Measurements from ENCODE around the gene PPP1R15B. TPM values are rescaled to one million over a fixed set of nuclear protein-coding genes. Genes with fewer than 3 reads are reported as not detected.

The PPP1R15B gene
- total and polyA plus RNA-seq, 10 of the 15 experiments (the other 5 are each of a cell fraction or from before 2014, with no cell fraction given) = 13.9 to 38.1 (median 26.5) TPM

DNA sequence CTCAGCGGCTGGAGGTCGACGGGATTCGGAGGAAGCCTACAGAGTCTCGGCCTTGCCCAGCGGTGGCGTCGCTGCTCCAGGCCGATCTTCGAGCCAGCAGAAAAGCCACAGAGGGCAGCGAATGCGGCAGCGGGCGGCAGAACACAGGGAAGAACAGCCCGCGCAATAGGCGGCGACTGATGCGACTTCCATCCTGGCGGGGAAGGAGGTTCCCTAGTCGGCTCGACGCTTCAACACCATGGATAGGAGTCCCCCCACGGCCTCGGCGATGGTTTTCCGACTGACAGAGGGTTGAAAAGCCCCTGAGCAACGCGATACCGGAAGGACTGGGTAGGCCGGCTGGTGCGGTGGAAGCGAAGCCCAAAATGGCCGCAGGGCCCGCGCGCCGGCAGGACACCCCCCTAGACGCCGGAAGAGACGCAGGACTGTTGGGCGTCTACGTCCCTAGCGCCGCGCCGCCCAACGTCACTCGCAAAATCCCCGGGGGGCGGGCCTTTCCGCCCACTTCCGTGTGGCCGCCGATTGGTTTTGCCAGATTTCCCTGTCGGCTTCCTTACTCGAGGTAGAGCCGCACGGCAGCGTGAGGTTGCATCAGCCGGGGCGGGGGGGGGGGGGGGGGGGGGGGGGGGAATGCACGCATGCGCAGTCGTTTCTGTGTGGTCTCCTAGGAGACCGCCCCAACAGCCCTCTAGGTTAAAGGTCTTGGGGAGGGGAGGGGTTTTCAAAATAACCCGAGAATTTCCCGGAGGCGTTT lies at the start of gene PPP1R15B (continued):
- TF ChIP-seq, protein P1, sequence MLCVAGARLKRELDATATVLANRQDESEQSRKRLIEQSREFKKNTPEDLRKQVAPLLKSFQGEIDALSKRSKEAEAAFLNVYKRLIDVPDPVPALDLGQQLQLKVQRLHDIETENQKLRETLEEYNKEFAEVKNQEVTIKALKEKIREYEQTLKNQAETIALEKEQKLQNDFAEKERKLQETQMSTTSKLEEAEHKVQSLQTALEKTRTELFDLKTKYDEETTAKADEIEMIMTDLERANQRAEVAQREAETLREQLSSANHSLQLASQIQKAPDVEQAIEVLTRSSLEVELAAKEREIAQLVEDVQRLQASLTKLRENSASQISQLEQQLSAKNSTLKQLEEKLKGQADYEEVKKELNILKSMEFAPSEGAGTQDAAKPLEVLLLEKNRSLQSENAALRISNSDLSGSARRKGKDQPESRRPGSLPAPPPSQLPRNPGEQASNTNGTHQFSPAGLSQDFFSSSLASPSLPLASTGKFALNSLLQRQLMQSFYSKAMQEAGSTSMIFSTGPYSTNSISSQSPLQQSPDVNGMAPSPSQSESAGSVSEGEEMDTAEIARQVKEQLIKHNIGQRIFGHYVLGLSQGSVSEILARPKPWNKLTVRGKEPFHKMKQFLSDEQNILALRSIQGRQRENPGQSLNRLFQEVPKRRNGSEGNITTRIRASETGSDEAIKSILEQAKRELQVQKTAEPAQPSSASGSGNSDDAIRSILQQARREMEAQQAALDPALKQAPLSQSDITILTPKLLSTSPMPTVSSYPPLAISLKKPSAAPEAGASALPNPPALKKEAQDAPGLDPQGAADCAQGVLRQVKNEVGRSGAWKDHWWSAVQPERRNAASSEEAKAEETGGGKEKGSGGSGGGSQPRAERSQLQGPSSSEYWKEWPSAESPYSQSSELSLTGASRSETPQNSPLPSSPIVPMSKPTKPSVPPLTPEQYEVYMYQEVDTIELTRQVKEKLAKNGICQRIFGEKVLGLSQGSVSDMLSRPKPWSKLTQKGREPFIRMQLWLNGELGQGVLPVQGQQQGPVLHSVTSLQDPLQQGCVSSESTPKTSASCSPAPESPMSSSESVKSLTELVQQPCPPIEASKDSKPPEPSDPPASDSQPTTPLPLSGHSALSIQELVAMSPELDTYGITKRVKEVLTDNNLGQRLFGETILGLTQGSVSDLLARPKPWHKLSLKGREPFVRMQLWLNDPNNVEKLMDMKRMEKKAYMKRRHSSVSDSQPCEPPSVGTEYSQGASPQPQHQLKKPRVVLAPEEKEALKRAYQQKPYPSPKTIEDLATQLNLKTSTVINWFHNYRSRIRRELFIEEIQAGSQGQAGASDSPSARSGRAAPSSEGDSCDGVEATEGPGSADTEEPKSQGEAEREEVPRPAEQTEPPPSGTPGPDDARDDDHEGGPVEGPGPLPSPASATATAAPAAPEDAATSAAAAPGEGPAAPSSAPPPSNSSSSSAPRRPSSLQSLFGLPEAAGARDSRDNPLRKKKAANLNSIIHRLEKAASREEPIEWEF (IDR thresholded peaks at IDR 0.05; ENCODE audit: insufficient replicate concordance, low read depth, low read length) = no peak
- TF ChIP-seq BACH1 (IDR thresholded peaks at IDR 0.05; ENCODE audit: borderline replicate concordance) = peak; percentile 65; the same call in 1 of the 2 replicates
- TF ChIP-seq BCL11A (IDR thresholded peaks at IDR 0.05; ENCODE audit: low read depth, low read length) = no peak
- no peak for TF ChIP-seq GATAD2B (conservative IDR thresholded peaks at IDR 0.05; ENCODE audit: low read depth)
- TF ChIP-seq TARDBP (IDR thresholded peaks at IDR 0.05; ENCODE audit: borderline replicate concordance) = no peak
- no peak for TF ChIP-seq SUPT20H (IDR thresholded peaks at IDR 0.05; ENCODE audit: borderline replicate concordance, control insufficient read depth, low read depth, low read length)

DNA sequence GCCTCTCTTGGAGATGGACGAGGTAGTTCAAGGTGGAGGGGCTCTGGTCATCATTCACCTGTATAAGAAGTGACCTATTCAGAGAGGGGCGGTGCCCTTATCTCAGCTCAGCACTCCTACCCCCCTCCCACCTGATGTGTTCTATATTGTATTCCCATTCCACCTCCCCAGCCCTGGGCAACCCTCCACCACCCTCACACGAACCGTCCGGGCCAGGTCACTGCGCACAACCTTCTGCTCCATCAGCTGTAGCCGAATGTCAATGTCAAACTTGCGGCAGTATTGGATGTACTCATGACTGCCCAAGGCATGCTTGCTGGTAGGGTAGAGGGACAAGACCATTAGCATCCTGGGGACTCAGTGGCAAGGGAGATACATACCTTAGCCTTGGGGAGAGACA lies 48.7 kb upstream of the PPP1R15B start:
- FAIRE-seq (no peak), DNase-seq (ENCODE audit: low read depth, low spot score) (no peak), ATAC-seq (no peak)
- Histone ChIP-seq H3K4me2 (ENCODE audit: control insufficient read depth, insufficient read depth) (no peak overlapping the region), H3K36me3 (ENCODE audit: control insufficient read depth in 2 of 2, insufficient read depth in 2 of 2, low read length in 1 of 2) (peaks cover 8% of the 10 kb centered on the region in 2 experiments), H3K4me3 (no peak overlapping the region), H3K4me1 (ENCODE audit: control insufficient read depth, insufficient read depth, low read length) (peaks cover 41% of the 10 kb centered on the region), H4K20me1 (ENCODE audit: control insufficient read depth, insufficient read depth) (no peaks in the 10 kb centered on the region), H3K27me3 (replicated peaks in 1 of 2; ENCODE audit: control insufficient read depth in 2 of 2, insufficient read depth in 2 of 2, low read length in 1 of 2) (no peaks in the 10 kb centered on the region), H3K9me3 (replicated peaks; ENCODE audit: control insufficient read depth, insufficient read depth, low read length) (no peaks in the 10 kb centered on the region), H3K9ac (ENCODE audit: control insufficient read depth, insufficient read depth, low read length) (no peak overlapping the region), H3K79me2 (ENCODE audit: control insufficient read depth, insufficient read depth, low read length) (no peaks in the 10 kb centered on the region), H2AFZ (ENCODE audit: control insufficient read depth, low read depth, low read length) (no peak overlapping the region), H3K27ac (ENCODE audit: control insufficient read depth, insufficient read depth) (no peak overlapping the region)
- CTCF ChIA-PET = interaction anchor here (1.0 to 51.8 kb wide), 3 partner anchors 14 to 30 kb away, joined by 5 to 2021 read pairs (median 5); partner anchors contain the start of gene PIK3C2B
- SMC1A ChIA-PET (ENCODE audit: uncharacterized antibody, unreplicated experiment) = interaction anchor here (0.7 to 7.8 kb wide), 4 partner anchors 10 to 47 kb away, joined by 3 to 91 read pairs (median 4); partner anchors contain the start of gene PIK3C2B
- in situ Hi-C loops (cut with MboI) (no loop called here), intact Hi-C loops (cut with micrococcal nuclease; ENCODE audit: unreplicated experiment) (no loop called here)
- POLR2A ChIA-PET = no interaction called here
- no peak for TF ChIP-seq SUZ12 (IDR thresholded peaks at IDR 0.05; ENCODE audit: unreplicated experiment)
- TF ChIP-seq, protein P2, sequence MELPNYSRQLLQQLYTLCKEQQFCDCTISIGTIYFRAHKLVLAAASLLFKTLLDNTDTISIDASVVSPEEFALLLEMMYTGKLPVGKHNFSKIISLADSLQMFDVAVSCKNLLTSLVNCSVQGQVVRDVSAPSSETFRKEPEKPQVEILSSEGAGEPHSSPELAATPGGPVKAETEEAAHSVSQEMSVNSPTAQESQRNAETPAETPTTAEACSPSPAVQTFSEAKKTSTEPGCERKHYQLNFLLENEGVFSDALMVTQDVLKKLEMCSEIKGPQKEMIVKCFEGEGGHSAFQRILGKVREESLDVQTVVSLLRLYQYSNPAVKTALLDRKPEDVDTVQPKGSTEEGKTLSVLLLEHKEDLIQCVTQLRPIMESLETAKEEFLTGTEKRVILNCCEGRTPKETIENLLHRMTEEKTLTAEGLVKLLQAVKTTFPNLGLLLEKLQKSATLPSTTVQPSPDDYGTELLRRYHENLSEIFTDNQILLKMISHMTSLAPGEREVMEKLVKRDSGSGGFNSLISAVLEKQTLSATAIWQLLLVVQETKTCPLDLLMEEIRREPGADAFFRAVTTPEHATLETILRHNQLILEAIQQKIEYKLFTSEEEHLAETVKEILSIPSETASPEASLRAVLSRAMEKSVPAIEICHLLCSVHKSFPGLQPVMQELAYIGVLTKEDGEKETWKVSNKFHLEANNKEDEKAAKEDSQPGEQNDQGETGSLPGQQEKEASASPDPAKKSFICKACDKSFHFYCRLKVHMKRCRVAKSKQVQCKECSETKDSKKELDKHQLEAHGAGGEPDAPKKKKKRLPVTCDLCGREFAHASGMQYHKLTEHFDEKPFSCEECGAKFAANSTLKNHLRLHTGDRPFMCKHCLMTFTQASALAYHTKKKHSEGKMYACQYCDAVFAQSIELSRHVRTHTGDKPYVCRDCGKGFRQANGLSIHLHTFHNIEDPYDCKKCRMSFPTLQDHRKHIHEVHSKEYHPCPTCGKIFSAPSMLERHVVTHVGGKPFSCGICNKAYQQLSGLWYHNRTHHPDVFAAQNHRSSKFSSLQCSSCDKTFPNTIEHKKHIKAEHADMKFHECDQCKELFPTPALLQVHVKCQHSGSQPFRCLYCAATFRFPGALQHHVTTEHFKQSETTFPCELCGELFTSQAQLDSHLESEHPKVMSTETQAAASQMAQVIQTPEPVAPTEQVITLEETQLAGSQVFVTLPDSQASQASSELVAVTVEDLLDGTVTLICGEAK (IDR thresholded peaks at IDR 0.05; ENCODE audit: borderline replicate concordance) = no peak
- no peak for TF ChIP-seq PAX5 (IDR thresholded peaks at IDR 0.05; ENCODE audit: borderline replicate concordance, low read depth, low read length)
- BruUV-seq (replicated peaks) = no TSS peak
- RAD21 ChIA-PET (ENCODE audit: unreplicated experiment) = interaction anchor here (2.8 kb wide), 1 partner anchor 14 kb away, joined by 10 read pairs; no protein-coding TSS in a partner anchor
- 97% methylated on average over 8 of the region's 8 CpGs for WGBS (ENCODE audit: insufficient coverage, insufficient replicate concordance, low lambda C conversion rate, missing lambda C conversion rate)

All from GM12878 (cell line).